ENCODE data around the gene PANK4.
"Not testable (repeated sequence)": the region's sequence is repeated elsewhere in the genome, so short reads cannot be mapped to it uniquely, and the experiment has no call there.

GRCh38 chr1:2569703-2570102, 43.3 kb upstream of the PANK4 start:
- TF ChIP-seq CTCF (conservative IDR thresholded peaks at IDR 0.05 in 1 of 2, IDR thresholded peaks at IDR 0.05 in 1 of 2; ENCODE audit: extremely low read depth in 1 of 2, insufficient read depth in 1 of 2, low read depth in 1 of 2, low read length in 2 of 2); EZH2 (IDR thresholded peaks at IDR 0.05; ENCODE audit: borderline replicate concordance, low read length): not testable (repeated sequence)
